GM18505 (cell line): ENCODE data around the gene GPR141.
"Not testable (repeated sequence)": the region's sequence is repeated elsewhere in the genome, so short reads cannot be mapped to it uniquely, and the experiment has no call there.

Source experiments
- ATAC-seq: cut with Tn5 transposase; IDR thresholded peaks from one replicate; pipeline ENCODE4 v1.9.1; 2021; ENCODE audit not compliant: unreplicated experiment
- POLR2A ChIP-seq: IDR thresholded peaks from 4 replicates; pipeline ENCODE4 v1.6.1; 2011; ENCODE audit warnings: borderline replicate concordance; ENCODE audit not compliant: insufficient read depth, insufficient read length; ENCODE audit errors: extremely low read depth

The GPR141 gene

DNA sequence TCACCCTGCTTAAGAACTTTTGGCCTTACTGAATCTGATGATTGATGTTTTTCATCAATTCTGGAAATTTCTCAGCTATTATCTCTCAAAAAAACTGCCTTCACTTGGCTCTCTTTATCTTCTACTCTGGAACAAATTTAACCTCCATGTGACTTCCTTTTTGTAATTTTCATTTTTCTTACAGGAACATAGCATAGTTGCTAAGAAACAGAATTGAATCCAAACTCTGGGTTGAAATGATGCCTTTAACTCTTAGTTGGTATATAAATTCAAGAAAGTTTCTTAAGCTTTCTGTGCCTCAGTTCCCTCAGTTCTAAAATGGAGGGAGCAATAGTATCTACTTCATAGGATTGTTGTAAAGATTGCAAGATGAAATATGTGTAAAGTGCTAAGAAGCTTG, 19.8 kb downstream of the GPR141 start:
- ATAC-seq = no peak
- TF ChIP-seq POLR2A = no peak

DNA sequence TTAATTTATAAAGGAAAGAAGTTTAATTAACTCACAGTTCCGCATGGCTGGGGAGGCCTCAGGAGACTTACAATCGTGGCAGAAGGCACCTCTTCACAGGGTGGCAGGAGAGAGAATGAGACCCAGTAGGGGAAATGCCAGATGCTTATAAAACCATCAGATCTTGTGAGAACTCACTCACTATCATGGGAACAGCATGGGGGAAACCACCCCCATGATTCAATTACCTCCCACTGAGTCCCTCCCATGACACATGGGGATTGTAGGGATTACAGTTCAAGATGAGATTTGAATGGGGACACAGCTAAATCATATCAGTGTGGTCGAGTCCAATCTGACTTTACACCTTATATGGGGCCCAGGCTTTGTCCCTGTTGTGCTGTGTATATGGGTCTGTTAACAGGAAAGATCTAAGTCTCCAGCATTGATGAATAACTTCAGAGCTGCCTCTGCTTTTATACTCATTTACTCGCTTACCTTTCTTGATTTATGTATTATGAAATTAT, 20.8 kb downstream of the GPR141 start:
- ATAC-seq = not testable (repeated sequence)

DNA sequence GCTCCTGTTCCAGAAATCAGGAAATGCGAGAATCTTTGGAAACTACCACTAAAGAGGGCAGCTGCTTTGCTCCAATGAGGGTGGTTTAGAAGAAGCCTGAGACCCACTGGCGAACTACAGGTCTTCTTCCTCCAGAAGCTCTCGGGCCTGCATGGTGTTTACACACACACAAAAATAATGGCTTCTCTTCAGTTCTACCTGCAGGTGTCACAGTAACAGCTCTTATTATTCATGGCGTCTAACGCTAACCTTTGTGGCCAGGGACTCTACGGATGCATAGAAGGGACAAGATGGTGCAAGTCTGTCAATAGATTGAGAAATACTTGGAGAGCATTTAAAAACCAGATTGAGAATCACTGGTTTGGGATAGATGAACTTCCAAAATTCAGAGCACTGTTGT, 22.4 kb downstream of the GPR141 start:
- no peak for TF ChIP-seq POLR2A

DNA sequence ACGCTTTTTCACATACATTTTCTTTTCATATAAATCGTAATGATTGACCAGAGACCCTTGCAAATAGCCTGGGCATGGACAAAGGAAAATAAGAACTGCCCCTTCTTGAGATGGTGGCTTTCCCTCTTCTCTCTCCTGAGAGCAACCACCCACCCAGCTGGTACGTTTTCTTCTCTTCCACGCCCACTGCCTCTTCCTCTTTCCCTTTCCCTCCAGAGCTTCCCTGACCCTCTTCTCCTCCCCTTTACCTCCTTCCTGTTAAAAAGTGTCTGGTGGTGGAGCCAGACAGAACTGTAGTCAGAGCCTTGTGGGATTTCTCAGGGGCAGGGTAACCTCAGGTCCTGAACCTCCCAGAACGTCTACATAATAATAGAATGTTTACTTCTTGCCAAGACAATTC, 23.2 kb downstream of the GPR141 start:
- TF ChIP-seq POLR2A = no peak
- ATAC-seq = no peak

More for the DNA sequence above, 22.4 kb downstream of the GPR141 start:
- no peak for ATAC-seq

DNA sequence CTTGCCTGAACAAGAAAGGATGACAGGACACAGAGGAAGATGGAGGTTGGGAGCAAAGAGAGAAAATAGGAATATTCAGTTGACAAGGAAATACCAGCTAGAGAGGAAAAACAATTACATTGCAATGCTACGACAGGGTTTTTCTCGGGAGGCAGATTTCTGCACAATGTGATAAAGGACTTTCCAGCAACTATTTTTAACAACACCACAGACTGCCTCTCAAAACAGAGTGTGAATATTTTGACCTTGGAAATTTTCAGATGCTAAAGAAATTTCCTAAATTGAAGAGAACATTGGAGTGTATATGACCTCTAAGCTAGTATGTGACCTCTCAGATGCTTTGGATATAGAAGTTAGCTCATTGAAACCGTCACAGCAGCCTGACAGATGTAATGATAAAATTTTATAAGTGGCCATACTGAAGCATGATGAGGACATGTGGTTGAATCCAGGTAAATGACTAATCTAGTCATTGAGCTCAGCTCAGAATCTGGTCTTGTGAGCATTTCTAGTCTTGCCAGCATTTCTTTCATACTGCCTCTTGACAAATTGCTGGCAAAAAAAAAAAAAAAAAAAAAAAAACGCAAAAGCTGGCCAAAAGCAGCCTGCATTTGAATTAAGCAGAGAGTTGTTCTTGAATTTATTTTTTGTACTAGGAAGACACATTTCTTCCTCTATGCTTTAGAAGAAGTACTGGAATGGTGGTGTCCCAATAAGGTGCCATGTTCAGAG, 24.4 kb downstream of the GPR141 start:
- ATAC-seq = no peak
- TF ChIP-seq POLR2A = no peak

DNA sequence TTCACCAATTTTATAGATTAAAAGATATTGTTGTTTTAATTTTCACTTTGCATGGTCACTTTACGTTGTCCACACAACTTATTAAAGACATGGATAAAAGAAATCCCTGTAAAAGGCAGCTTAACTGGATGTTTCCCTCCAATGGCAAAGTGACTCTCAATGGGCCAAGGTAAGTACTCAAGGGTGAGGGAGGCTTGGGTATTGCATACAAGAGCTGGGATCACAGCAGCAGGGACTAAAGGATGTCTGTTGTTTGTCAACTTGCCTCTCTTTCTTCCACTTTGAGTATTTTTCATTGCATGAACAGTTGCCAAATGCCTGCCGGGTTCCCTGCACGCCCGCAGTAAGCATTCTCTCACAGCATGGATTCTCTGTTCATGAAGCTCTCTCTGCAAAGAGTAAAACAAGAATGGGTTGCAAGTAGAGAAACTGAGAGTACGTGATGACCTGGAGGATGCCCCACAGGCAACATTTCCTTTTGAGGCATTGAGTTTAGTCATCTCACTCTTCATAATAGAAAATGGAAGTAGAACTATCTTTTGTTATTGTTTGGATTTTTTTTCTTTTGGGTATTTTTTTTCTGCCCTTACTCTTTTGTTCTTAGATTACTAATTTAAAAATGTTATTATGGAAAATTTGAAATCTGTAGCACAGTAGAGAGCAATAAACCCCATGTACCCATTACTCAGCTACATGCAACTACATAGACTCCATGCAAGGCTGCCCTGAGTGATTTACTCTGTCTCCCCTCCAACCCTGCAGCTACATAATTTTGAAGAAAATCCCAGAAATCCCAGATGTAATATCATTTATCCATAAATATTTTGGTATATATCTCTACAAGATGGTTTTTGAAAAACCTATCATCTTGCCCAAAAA, 26.3 kb downstream of the GPR141 start:
- no peak for TF ChIP-seq POLR2A
- peak; percentile 85 for ATAC-seq

DNA sequence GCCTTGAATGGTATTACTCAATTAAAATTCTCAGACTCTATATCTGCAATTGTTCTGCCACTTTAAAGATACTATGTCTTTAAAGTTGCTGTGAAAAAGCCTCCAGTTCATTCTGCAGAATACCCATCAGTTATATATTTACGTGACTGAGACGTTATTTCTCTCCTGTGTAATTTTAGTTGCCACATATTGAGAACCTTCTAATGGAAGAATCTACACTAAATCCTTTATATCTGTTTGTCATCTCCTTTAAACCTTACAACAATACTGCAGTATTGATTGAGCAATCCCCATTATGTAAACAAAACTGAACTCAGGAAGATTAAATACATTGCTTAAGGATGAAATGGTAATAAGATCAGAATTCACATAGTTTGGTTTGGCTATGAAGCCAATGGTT, 30.0 kb downstream of the GPR141 start:
- ATAC-seq = no peak
- TF ChIP-seq POLR2A = no peak

DNA sequence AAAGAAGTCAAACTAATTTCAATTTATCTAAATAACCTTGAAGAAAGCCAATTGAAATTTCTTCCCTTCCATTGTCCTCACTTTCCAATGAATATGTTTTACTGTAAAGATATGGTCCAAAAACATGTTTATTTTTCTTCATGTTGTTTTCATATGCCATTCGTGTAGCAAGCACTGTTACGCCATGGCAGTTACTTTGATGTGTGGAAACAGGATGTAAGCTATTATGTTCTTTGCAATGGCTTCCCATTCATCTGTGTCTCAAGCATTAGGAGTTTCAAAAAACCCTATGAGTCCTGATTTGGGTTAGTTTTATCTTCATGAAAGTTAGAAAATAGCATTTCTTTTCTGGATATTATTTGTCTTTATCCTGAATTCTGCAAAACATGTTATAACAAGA, 31.0 kb downstream of the GPR141 start:
- TF ChIP-seq POLR2A = no peak
- ATAC-seq = no peak

DNA sequence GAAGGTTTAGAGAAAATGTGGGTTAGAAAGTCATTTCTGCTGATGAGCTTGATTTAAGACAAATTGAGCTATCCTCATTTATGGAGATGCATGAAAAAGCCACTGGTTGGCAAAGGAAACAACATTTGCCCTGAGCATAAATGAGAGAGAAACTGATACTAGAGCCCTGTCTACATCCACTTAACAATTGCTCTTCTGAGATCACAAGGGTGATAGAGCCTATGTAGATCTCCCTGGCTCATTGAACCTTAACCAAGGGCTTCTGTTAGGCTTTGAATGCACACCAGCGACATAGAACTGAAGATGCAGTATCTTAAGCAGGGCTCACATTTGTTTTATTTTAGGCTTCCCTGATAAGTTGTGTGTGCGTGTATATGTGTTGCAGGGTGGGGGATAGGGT, 35.0 kb downstream of the GPR141 start:
- no peak for TF ChIP-seq POLR2A
- peak; percentile 63 for ATAC-seq

DNA sequence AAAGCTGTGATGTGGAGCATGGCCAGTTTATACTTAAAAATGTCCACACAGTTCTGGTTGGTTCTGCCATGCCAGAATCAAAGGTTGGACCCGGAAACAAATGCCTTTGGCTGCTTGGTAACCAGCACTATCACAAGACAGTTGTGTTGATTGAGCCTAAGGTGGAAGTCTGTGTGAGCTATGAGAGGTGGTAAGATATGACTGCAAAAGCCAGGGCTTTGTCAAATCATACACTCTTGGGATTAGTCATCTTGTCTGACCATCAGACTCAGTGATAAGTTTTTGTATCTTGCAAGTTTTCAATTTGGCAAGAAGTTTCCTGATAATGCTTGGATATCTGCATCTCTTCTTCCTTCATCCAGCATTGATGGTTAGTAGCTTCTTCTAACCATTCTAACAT, 35.5 kb downstream of the GPR141 start:
- peak; percentile 80 for ATAC-seq

DNA sequence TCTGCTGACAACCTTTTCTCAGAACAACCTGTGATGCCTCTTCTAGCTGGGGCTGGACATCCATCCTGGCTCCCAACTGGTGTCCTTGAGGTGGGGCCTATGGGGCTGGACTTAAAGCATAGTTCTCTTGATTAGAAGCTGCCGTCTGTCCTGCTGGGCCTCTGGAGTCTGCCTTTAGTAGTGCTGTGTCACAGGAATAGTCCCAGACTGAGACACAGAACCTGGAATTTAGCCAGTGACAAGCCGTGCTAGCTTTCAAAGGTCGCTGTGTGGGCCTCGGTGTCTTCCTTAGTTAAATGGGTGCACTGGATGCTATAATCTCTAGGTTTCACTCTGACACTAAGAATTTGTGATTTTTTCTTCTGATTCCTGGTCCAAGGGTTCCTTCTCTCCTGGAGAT, 41.2 kb downstream of the GPR141 start:
- ATAC-seq = no peak
- no peak for TF ChIP-seq POLR2A

More for the DNA sequence above, 35.5 kb downstream of the GPR141 start:
- no peak for TF ChIP-seq POLR2A

DNA sequence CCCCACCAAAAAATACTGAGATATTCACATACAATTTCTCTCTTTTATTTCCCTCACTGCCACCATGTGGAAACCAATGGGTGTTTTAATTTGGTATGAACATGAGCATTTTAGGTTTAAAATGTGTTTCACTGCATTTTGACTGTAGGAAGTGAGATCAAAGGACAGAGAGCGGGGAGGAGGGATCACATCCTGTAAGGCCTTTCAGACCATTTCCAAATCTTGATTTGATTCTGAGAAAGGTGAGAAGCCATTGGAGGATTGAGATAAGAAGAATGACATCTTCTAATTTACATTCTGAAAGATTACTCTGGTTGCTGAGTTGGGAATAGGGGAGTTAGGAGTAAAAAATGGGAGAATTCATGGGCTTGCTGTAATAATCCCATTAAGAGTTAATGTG, 42.5 kb downstream of the GPR141 start:
- no peak for ATAC-seq
- no peak for TF ChIP-seq POLR2A

DNA sequence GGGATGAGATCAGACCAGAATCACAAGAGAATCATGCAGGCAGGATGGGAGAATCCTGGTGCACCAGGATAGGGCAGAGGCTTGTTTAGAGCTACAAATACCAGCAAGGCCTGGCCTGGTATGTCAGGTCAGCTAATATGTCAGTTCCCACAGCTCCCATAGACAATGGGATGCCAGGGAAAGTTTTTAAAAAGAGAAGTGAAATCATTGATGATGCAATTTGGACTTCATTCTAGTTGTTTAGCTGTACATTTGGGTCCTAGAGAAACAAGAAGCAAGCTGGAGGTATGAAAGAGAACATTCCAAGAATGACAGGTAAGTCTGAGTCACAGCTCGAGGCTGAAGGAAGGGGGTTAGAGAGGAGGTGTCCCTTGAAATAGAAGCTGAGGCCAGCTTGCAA, 45.2 kb downstream of the GPR141 start:
- no peak for TF ChIP-seq POLR2A
- ATAC-seq = no peak

DNA sequence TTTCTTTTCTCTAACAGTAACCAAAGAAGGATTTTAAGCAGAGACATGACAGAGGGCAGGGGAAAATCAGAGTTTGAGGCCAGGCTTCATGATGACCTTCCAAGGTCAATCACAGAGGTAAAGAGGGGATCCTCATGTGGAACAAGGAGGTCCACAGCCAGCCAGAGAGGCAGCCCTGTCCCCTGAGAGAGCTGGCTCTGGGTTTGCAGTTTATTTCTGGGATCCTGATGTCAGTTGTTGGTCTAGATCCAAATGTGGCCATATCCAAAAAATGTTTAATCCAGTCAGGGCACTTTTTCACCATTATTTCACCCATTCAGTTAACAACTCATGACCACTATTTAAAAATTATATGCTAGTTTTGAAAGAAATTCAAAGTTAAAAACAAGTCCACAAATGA, 45.6 kb downstream of the GPR141 start:
- no peak for ATAC-seq
- no peak for TF ChIP-seq POLR2A
